ENCODE measurements around the gene CKAP2.
"Not testable (repeated sequence)": the region's sequence is repeated elsewhere in the genome, so short reads cannot be mapped to it uniquely, and the experiment has no call there.

CKAP2 gene

GRCh38 chr13:52454820-52455676, at the start of gene CKAP2:
Gene CKAP2 (plus strand): TSS chr13:52455478. CDS start chr13:52455557, 79 bp downstream.
- peak; percentile 96 for DNase-seq

- DNase-seq = peak; percentile 62
Measured at GRCh38 chr13:52405767-52406494, 49.3 kb upstream of the CKAP2 start, which contains the start of gene THSD1. Gene THSD1 (minus strand): TSS chr13:52406172. CDS start chr13:52402600, 3,572 bp downstream.

GRCh38 chr13:52406629-52407028, 48.6 kb upstream of the CKAP2 start:
- DNase-seq = no peak

- DNase-seq = not testable (repeated sequence)
Measured at GRCh38 chr13:52407436-52407835, 47.8 kb upstream of the CKAP2 start.

- DNase-seq = not testable (repeated sequence)
Measured at GRCh38 chr13:52408071-52408658, 47.1 kb upstream of the CKAP2 start.

GRCh38 chr13:52411629-52412028, 43.6 kb upstream of the CKAP2 start:
- no peak for DNase-seq

GRCh38 chr13:52412128-52412527, 43.1 kb upstream of the CKAP2 start:
- no peak for DNase-seq

- DNase-seq = no peak
Measured at GRCh38 chr13:52414051-52414450, 41.2 kb upstream of the CKAP2 start.

GRCh38 chr13:52414963-52415362, 40.3 kb upstream of the CKAP2 start:
- DNase-seq = no peak

GRCh38 chr13:52419080-52419479, 36.2 kb upstream of the CKAP2 start:
- DNase-seq = no peak

- no peak for DNase-seq
Measured at GRCh38 chr13:52421216-52421615, 34.1 kb upstream of the CKAP2 start.

- DNase-seq = no peak
Measured at GRCh38 chr13:52428295-52428694, 27.0 kb upstream of the CKAP2 start.

GRCh38 chr13:52432456-52432855, 22.8 kb upstream of the CKAP2 start:
- no peak for DNase-seq

- DNase-seq = no peak
Measured at GRCh38 chr13:52446265-52446664, 9.0 kb upstream of the CKAP2 start.

GRCh38 chr13:52447354-52447753, 7.9 kb upstream of the CKAP2 start:
- DNase-seq = no peak

- no peak for DNase-seq
Measured at GRCh38 chr13:52447815-52448552, 7.3 kb upstream of the CKAP2 start.

- no peak for DNase-seq
Measured at GRCh38 chr13:52449331-52450011, 5.8 kb upstream of the CKAP2 start.

- DNase-seq = peak; percentile 99
Measured at GRCh38 chr13:52450012-52450792, 5.1 kb upstream of the CKAP2 start, which contains the start of gene VPS36. Gene VPS36 (minus strand): TSS chr13:52450634. CDS start chr13:52450594, 40 bp downstream.

- no peak for DNase-seq
Measured at GRCh38 chr13:52450793-52451116, 4.5 kb upstream of the CKAP2 start.

GRCh38 chr13:52451135-52451804, 4.0 kb upstream of the CKAP2 start:
- DNase-seq = no peak

- DNase-seq = no peak
Measured at GRCh38 chr13:52452470-52452869, 2.8 kb upstream of the CKAP2 start.
